Activated T-cell treated with anti-CD3 and anti-CD28 coated beads, Interleukin-2, amount 50 U/mL, for 4 hours (primary cell): ENCODE results near the gene CRABP1. TPM values are rescaled to one million over a fixed set of nuclear protein-coding genes. Genes with fewer than 3 reads are reported as not detected.

Source experiments
- ATAC-seq, 2 donors: fragments of 200-7000 bp; cut with Tn5 transposase; one replicate each; pipeline ENCODE4 v1.10.0; 2021
- DNase-seq: peaks from one replicate; pipeline ENCODE4 v3.0.0-alpha.2; 2020
- H3K27me3 Mint-ChIP-seq: one replicate; pipeline ENCODE4 v1.8.0; 2021; ENCODE audit warnings: low read depth, mixed read lengths
- H3K36me3 Mint-ChIP-seq: one replicate; pipeline ENCODE4 v1.8.0; 2022; ENCODE audit warnings: mixed read lengths; ENCODE audit not compliant: insufficient read depth
- H3K4me1 Mint-ChIP-seq: one replicate; pipeline ENCODE4 v1.8.0; 2021; ENCODE audit warnings: low read depth, mixed read lengths
- H3K4me3 Mint-ChIP-seq: one replicate; pipeline ENCODE4 v1.8.0; 2021; ENCODE audit warnings: mild to moderate bottlenecking, moderate library complexity, mixed read lengths
- H3K9me3 Mint-ChIP-seq: one replicate; pipeline ENCODE4 v1.8.0; 2021; ENCODE audit warnings: mixed read lengths
- total RNA-seq, 3 donors: library from RNA; stranded (reverse); gene quantifications; one replicate each; pipeline ENCODE4 v1.2.1, GENCODE V29; 2021

CRABP1 gene
- total RNA-seq, 3 donors from 2014 or later: not detected

- no peaks in the 10 kb centered on the region for H3K9me3 Mint-ChIP-seq
- H3K4me3 Mint-ChIP-seq: no peak overlapping the region
- no peaks in the 10 kb centered on the region for H3K36me3 Mint-ChIP-seq
- H3K27me3 Mint-ChIP-seq: peaks cover 11% of the 10 kb centered on the region
- no peaks in the 10 kb centered on the region for H3K4me1 Mint-ChIP-seq
- DNase-seq (no peak), ATAC-seq (no peak)
These were observed 27.6 kb upstream of the CRABP1 start for GRCh38 chr15:78312536-78312935.

GRCh38 chr15:78312957-78313356, 27.2 kb upstream of the CRABP1 start:
- Mint-ChIP-seq H3K4me1 (no peaks in the 10 kb centered on the region), H3K27me3 (peaks cover 10% of the 10 kb centered on the region), H3K36me3 (no peaks in the 10 kb centered on the region), H3K9me3 (no peaks in the 10 kb centered on the region), H3K4me3 (no peak overlapping the region)
- ATAC-seq (no peak), DNase-seq (no peak)

- DNase-seq (no peak), ATAC-seq (no peak)
- Mint-ChIP-seq H3K4me1 (no peaks in the 10 kb centered on the region), H3K27me3 (peaks cover 6% of the 10 kb centered on the region), H3K36me3 (no peaks in the 10 kb centered on the region), H3K9me3 (no peaks in the 10 kb centered on the region), H3K4me3 (no peak overlapping the region)
These were observed 26.8 kb upstream of the CRABP1 start for GRCh38 chr15:78313383-78313782.

GRCh38 chr15:78314181-78314581, 26.0 kb upstream of the CRABP1 start:
- no peak for ATAC-seq
- Mint-ChIP-seq H3K4me1 (no peaks in the 10 kb centered on the region), H3K36me3 (no peaks in the 10 kb centered on the region), H3K4me3 (no peak overlapping the region), H3K27me3 (peaks cover 6% of the 10 kb centered on the region), H3K9me3 (no peaks in the 10 kb centered on the region)
- no peak for DNase-seq

- Mint-ChIP-seq H3K36me3 (no peaks in the 10 kb centered on the region), H3K27me3 (peaks cover 6% of the 10 kb centered on the region), H3K4me1 (no peaks in the 10 kb centered on the region), H3K9me3 (no peaks in the 10 kb centered on the region), H3K4me3 (no peak overlapping the region)
- no peak for DNase-seq
- ATAC-seq: no peak
These were observed 24.4 kb upstream of the CRABP1 start for GRCh38 chr15:78315686-78316282.

GRCh38 chr15:78316283-78317083, 23.7 kb upstream of the CRABP1 start:
- no peaks in the 10 kb centered on the region for H3K4me1 Mint-ChIP-seq
- DNase-seq (no peak), ATAC-seq (no peak)
- H3K9me3 Mint-ChIP-seq: no peaks in the 10 kb centered on the region
- H3K36me3 Mint-ChIP-seq: no peaks in the 10 kb centered on the region
- H3K4me3 Mint-ChIP-seq: no peak overlapping the region
- peaks cover 6% of the 10 kb centered on the region for H3K27me3 Mint-ChIP-seq

- Mint-ChIP-seq H3K27me3 (peaks cover 5% of the 10 kb centered on the region), H3K36me3 (no peaks in the 10 kb centered on the region), H3K9me3 (no peaks in the 10 kb centered on the region), H3K4me1 (no peaks in the 10 kb centered on the region), H3K4me3 (no peak overlapping the region)
- DNase-seq (no peak), ATAC-seq (no peak)
These were observed 22.9 kb upstream of the CRABP1 start for GRCh38 chr15:78317145-78317836.

GRCh38 chr15:78319588-78319987, 20.6 kb upstream of the CRABP1 start:
- H3K4me1 Mint-ChIP-seq: no peaks in the 10 kb centered on the region
- no peak overlapping the region for H3K4me3 Mint-ChIP-seq
- no peak for ATAC-seq
- H3K9me3 Mint-ChIP-seq: no peaks in the 10 kb centered on the region
- no peak for DNase-seq
- H3K36me3 Mint-ChIP-seq: no peaks in the 10 kb centered on the region
- no peaks in the 10 kb centered on the region for H3K27me3 Mint-ChIP-seq

GRCh38 chr15:78320183-78320582, 20.0 kb upstream of the CRABP1 start:
- Mint-ChIP-seq H3K4me3 (no peak overlapping the region), H3K4me1 (no peaks in the 10 kb centered on the region), H3K9me3 (no peaks in the 10 kb centered on the region), H3K36me3 (no peaks in the 10 kb centered on the region), H3K27me3 (no peaks in the 10 kb centered on the region)
- DNase-seq: no peak
- ATAC-seq: no peak

- DNase-seq: no peak
- H3K4me3 Mint-ChIP-seq: no peak overlapping the region
- no peak for ATAC-seq
- H3K9me3 Mint-ChIP-seq: no peaks in the 10 kb centered on the region
- H3K36me3 Mint-ChIP-seq: no peaks in the 10 kb centered on the region
- H3K27me3 Mint-ChIP-seq: no peaks in the 10 kb centered on the region
- H3K4me1 Mint-ChIP-seq: no peaks in the 10 kb centered on the region
These were observed 19.0 kb upstream of the CRABP1 start for GRCh38 chr15:78321041-78321570.

- Mint-ChIP-seq H3K9me3 (no peaks in the 10 kb centered on the region), H3K36me3 (no peaks in the 10 kb centered on the region), H3K27me3 (no peaks in the 10 kb centered on the region), H3K4me1 (no peaks in the 10 kb centered on the region), H3K4me3 (no peak overlapping the region)
- DNase-seq (no peak), ATAC-seq (no peak)
These were observed 18.4 kb upstream of the CRABP1 start for GRCh38 chr15:78321786-78322185.

GRCh38 chr15:78322243-78322642, 17.9 kb upstream of the CRABP1 start:
- Mint-ChIP-seq H3K27me3 (no peaks in the 10 kb centered on the region), H3K4me1 (no peaks in the 10 kb centered on the region), H3K4me3 (no peak overlapping the region), H3K9me3 (no peaks in the 10 kb centered on the region), H3K36me3 (no peaks in the 10 kb centered on the region)
- DNase-seq (no peak), ATAC-seq (no peak)

- DNase-seq: no peak
- H3K9me3 Mint-ChIP-seq: no peaks in the 10 kb centered on the region
- no peaks in the 10 kb centered on the region for H3K36me3 Mint-ChIP-seq
- no peaks in the 10 kb centered on the region for H3K27me3 Mint-ChIP-seq
- no peak overlapping the region for H3K4me3 Mint-ChIP-seq
- no peak for ATAC-seq
- H3K4me1 Mint-ChIP-seq: no peaks in the 10 kb centered on the region
These were observed 17.2 kb upstream of the CRABP1 start for GRCh38 chr15:78322724-78323521.

- DNase-seq (no peak), ATAC-seq (no peak)
- no peaks in the 10 kb centered on the region for H3K9me3 Mint-ChIP-seq
- no peaks in the 10 kb centered on the region for H3K27me3 Mint-ChIP-seq
- H3K4me3 Mint-ChIP-seq: no peak overlapping the region
- H3K4me1 Mint-ChIP-seq: no peaks in the 10 kb centered on the region
- H3K36me3 Mint-ChIP-seq: no peaks in the 10 kb centered on the region
These were observed 16.5 kb upstream of the CRABP1 start for GRCh38 chr15:78323693-78324092.
